ENCODE data around the gene CCDC112. TPM values are rescaled to one million over a fixed set of nuclear protein-coding genes. Genes with fewer than 3 reads are reported as not detected.

CCDC112 gene
- total RNA-seq, 2 experiments from 2014 or later = 9.7 to 15.8 TPM

GRCh38 chr5:115243412-115243811 lies 53.0 kb downstream of the CCDC112 start:
- Histone ChIP-seq H3K36me3 (ENCODE audit: insufficient read depth, low read length) (peaks cover 29% of the 10 kb centered on the region), H3K9me2 (ENCODE audit: insufficient read depth, low read length) (no peaks in the 10 kb centered on the region), H4K20me1 (ENCODE audit: insufficient read depth, low read length) (peaks cover 5% of the 10 kb centered on the region; the same call in 1 of the 2 replicates), H3K4me2 (ENCODE audit: low read length) (no peak overlapping the region), H3K79me2 (ENCODE audit: insufficient read depth, low read depth, low read length) (peaks cover 24% of the 10 kb centered on the region; the same call in 1 of the 2 replicates), H3K4me3 (ENCODE audit: low read depth, low read length, poor library complexity, severe bottlenecking) (no peak overlapping the region), H3K4me1 (ENCODE audit: insufficient read depth, low read length, poor library complexity, severe bottlenecking) (no peaks in the 10 kb centered on the region), H2AFZ (ENCODE audit: low read length) (no peak overlapping the region), H3K9me3 (ENCODE audit: low read length) (no peaks in the 10 kb centered on the region), H3K27ac (ENCODE audit: low read depth, low read length, poor library complexity, severe bottlenecking) (no peak overlapping the region)
- intact Hi-C loops (cut with micrococcal nuclease; ENCODE audit: unreplicated experiment) = no loop called here
- TF ChIP-seq EZH2phosphoT487 (IDR thresholded peaks at IDR 0.05; ENCODE audit: borderline replicate concordance, low read depth, low read length) (no peak), CTCF (conservative IDR thresholded peaks at IDR 0.05; ENCODE audit: low read length) (no peak)
- POLR2A ChIA-PET = interaction anchor here (1.0 to 1.1 kb wide), 2 partner anchors 19 to 67 kb away, joined by 3 to 5 read pairs; partner anchors contain the start of gene PGGT1B
- CTCF ChIA-PET (ENCODE audit: unreplicated experiment) = no interaction called here
- no TSS peak for BruUV-seq (replicated peaks)
- DNase-seq (ENCODE audit: low spot score) = no peak

- DNase-seq (ENCODE audit: low spot score) = no peak
- Histone ChIP-seq H3K9me3 (ENCODE audit: low read length) (no peaks in the 10 kb centered on the region), H3K79me2 (ENCODE audit: insufficient read depth, low read depth, low read length) (peaks cover 17% of the 10 kb centered on the region; the same call in 1 of the 2 replicates), H3K9me2 (ENCODE audit: insufficient read depth, low read length) (no peaks in the 10 kb centered on the region), H3K27ac (ENCODE audit: low read depth, low read length, poor library complexity, severe bottlenecking) (no peak overlapping the region), H3K36me3 (ENCODE audit: insufficient read depth, low read length) (peaks cover 33% of the 10 kb centered on the region), H3K4me1 (ENCODE audit: insufficient read depth, low read length, poor library complexity, severe bottlenecking) (no peaks in the 10 kb centered on the region), H2AFZ (ENCODE audit: low read length) (no peak overlapping the region), H4K20me1 (ENCODE audit: insufficient read depth, low read length) (peaks cover 5% of the 10 kb centered on the region; the same call in 1 of the 2 replicates), H3K4me2 (ENCODE audit: low read length) (no peak overlapping the region), H3K4me3 (ENCODE audit: low read depth, low read length, poor library complexity, severe bottlenecking) (no peak overlapping the region)
- intact Hi-C loops (cut with micrococcal nuclease; ENCODE audit: unreplicated experiment) = no loop called here
- BruUV-seq (replicated peaks) = no TSS peak
- CTCF ChIA-PET (ENCODE audit: unreplicated experiment) = no interaction called here
- POLR2A ChIA-PET = interaction anchor here (0.6 to 1.5 kb wide), 8 partner anchors 11 to 140 kb away, joined by 3 to 4 read pairs (median 3); partner anchors contain the start of genes CCDC112 and PGGT1B
- TF ChIP-seq EZH2phosphoT487 (IDR thresholded peaks at IDR 0.05; ENCODE audit: borderline replicate concordance, low read depth, low read length) (no peak), CTCF (conservative IDR thresholded peaks at IDR 0.05; ENCODE audit: low read length) (no peak)
Observed at GRCh38 chr5:115241881-115242642, 54.4 kb downstream of the CCDC112 start.

- H2AFZ ChIP-seq (ENCODE audit: low read length) = no peak overlapping the region
- H3K9me3 ChIP-seq (ENCODE audit: low read length) = no peaks in the 10 kb centered on the region
- POLR2A ChIA-PET = no interaction called here
- BruUV-seq (replicated peaks) = no TSS peak
- H3K9me2 ChIP-seq (ENCODE audit: insufficient read depth, low read length) = no peaks in the 10 kb centered on the region
- TF ChIP-seq CTCF (conservative IDR thresholded peaks at IDR 0.05; ENCODE audit: low read length) (no peak), EZH2phosphoT487 (IDR thresholded peaks at IDR 0.05; ENCODE audit: borderline replicate concordance, low read depth, low read length) (no peak)
- intact Hi-C loops (cut with micrococcal nuclease; ENCODE audit: unreplicated experiment) = no loop called here
- no peaks in the 10 kb centered on the region for H3K79me2 ChIP-seq (ENCODE audit: insufficient read depth, low read depth, low read length)
- H3K4me2 ChIP-seq (ENCODE audit: low read length) = no peak overlapping the region
- no peak for DNase-seq (ENCODE audit: low spot score)
- H3K27ac ChIP-seq (ENCODE audit: low read depth, low read length, poor library complexity, severe bottlenecking) = no peak overlapping the region
- CTCF ChIA-PET (ENCODE audit: unreplicated experiment) = no interaction called here
- H4K20me1 ChIP-seq (ENCODE audit: insufficient read depth, low read length) = no peaks in the 10 kb centered on the region
- H3K36me3 ChIP-seq (ENCODE audit: insufficient read depth, low read length) = peaks cover 73% of the 10 kb centered on the region
- no peak overlapping the region for H3K4me3 ChIP-seq (ENCODE audit: low read depth, low read length, poor library complexity, severe bottlenecking)
- H3K4me1 ChIP-seq (ENCODE audit: insufficient read depth, low read length, poor library complexity, severe bottlenecking) = no peaks in the 10 kb centered on the region
Observed at GRCh38 chr5:115237066-115237465, 59.4 kb downstream of the CCDC112 start.
